ENCODE data around the gene ARHGEF4.

The ARHGEF4 gene

DNA sequence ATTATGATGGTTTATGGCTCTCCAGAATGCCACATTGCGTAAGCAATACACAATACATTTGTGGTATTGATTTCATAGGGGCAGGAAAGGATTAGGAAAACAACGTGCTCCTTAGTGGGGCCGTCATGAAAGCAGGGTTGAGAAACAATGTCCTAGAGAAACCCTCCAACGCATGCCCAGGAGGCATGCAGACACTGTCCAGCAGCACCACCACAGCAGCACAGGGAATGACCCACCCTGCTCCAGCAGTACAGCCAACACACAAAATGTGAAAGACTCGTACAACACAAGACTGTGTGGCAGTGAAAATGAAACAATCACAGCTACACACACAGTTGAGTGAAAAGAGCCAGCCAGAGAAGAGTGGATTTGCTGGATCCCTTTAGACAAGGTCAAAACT is 190.2 kb downstream of the ARHGEF4 start:
- in situ Hi-C loops (cut with MboI; ENCODE audit: low pct_unique_long_range_greater_than_20kb, low sequenced_read_pairs, unreplicated experiment) = no loop called here
- no peak for DNase-seq (ENCODE audit: low spot score)
- TF ChIP-seq, protein P1, sequence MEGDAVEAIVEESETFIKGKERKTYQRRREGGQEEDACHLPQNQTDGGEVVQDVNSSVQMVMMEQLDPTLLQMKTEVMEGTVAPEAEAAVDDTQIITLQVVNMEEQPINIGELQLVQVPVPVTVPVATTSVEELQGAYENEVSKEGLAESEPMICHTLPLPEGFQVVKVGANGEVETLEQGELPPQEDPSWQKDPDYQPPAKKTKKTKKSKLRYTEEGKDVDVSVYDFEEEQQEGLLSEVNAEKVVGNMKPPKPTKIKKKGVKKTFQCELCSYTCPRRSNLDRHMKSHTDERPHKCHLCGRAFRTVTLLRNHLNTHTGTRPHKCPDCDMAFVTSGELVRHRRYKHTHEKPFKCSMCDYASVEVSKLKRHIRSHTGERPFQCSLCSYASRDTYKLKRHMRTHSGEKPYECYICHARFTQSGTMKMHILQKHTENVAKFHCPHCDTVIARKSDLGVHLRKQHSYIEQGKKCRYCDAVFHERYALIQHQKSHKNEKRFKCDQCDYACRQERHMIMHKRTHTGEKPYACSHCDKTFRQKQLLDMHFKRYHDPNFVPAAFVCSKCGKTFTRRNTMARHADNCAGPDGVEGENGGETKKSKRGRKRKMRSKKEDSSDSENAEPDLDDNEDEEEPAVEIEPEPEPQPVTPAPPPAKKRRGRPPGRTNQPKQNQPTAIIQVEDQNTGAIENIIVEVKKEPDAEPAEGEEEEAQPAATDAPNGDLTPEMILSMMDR (IDR thresholded peaks at IDR 0.05; ENCODE audit: extremely low read depth, insufficient read depth, missing control alignments) = no peak

DNA sequence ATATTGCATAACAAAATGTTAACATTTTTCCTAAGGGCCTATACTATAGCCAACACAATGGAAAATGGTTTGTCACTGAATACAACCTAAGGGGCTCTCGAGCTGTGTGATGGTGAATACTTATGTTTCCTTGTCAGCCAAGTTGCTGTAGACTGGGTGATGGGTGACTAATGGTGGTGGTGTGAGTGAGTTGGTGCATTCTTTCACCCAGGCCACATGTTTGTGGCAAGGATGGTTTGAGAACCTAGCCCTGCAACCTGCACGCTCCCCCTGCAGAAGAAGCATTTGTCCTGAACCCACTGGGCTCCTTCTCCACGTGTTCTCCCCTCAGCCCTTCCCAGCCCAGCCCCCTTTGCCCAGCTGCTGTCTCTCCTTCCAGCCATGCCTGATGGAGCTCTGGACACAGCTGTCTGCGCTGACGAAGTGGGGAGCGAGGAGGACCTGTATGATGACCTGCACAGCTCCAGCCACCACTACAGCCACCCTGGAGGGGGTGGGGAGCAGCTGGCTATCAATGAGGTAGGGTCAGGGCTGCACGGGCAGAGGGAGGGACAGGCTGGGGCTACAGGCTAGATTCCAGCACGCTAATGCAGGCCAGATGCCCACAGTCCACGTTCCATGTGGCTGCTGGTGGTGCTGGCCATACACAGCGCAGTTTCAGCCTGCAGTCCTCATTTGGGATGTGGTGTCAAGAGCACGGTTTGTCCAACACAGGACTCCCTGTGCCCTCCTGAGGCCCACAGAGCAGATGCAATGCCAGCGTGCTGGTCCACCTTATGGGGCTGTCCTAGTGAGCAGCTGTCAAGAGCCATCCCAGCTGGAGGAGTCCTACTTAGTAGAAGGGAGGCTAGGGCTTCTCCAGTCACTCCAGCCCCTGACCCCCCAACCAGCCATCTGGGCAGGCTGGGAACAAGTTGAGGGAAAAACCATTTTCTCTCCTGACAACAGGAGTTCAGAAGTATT is 191.1 kb downstream of the ARHGEF4 start:
- in situ Hi-C loops (cut with MboI; ENCODE audit: low pct_unique_long_range_greater_than_20kb, low sequenced_read_pairs, unreplicated experiment) = no loop called here
- TF ChIP-seq, protein P1 (IDR thresholded peaks at IDR 0.05; ENCODE audit: extremely low read depth, insufficient read depth, missing control alignments) = no peak
- no peak for DNase-seq (ENCODE audit: low spot score)

DNA sequence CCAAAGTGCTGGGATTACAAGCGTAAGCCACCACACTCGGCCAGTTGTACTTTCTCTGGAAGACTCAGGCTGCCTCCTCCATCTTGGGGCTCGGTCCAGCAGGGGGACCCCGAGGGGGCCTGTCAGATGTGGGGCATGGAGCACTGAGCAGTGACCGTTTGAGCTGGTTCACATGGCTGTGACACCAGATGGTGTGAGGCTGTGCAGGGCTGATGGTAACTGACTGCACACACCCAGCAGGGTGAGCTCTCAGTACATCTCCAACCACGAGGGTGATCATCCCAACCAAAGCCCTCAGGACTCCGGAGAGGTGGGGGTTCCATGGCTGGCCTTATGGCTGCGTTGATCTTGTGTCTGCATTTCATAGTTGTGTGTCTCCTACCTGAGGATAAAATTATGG is 193.1 kb downstream of the ARHGEF4 start:
- DNase-seq (ENCODE audit: low spot score) = no peak
- in situ Hi-C loops (cut with MboI; ENCODE audit: low pct_unique_long_range_greater_than_20kb, low sequenced_read_pairs, unreplicated experiment) = no loop called here
- TF ChIP-seq, protein P1 (IDR thresholded peaks at IDR 0.05; ENCODE audit: extremely low read depth, insufficient read depth, missing control alignments) = no peak

DNA sequence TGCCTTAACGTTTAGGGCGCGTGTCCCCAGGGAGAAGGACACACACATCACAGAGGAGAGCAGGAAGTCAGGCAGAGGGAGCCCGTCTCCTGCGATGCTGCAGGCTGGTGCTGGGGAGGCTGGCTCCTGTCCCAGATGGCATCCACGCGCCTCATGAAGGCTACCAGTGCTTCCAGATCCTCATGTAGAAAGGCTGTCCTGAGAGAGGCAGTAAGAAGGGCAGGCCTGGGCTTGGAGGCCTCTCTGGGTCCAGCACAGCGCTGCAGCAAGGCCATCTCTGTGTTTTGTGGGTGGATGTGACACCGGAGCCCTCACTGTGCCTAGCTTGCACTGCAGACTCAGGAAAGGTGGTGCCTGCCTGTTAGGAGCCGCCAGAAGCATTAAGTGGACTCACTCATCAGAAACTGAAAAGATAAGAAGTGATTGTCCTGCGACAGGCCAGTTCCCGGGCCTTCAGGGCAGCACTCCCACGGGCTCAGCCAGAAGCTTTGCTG is 193.8 kb downstream of the ARHGEF4 start:
- in situ Hi-C loops (cut with MboI; ENCODE audit: low pct_unique_long_range_greater_than_20kb, low sequenced_read_pairs, unreplicated experiment) = no loop called here
- DNase-seq (ENCODE audit: low spot score) = no peak
- TF ChIP-seq, protein P1 (IDR thresholded peaks at IDR 0.05; ENCODE audit: extremely low read depth, insufficient read depth, missing control alignments) = no peak

DNA sequence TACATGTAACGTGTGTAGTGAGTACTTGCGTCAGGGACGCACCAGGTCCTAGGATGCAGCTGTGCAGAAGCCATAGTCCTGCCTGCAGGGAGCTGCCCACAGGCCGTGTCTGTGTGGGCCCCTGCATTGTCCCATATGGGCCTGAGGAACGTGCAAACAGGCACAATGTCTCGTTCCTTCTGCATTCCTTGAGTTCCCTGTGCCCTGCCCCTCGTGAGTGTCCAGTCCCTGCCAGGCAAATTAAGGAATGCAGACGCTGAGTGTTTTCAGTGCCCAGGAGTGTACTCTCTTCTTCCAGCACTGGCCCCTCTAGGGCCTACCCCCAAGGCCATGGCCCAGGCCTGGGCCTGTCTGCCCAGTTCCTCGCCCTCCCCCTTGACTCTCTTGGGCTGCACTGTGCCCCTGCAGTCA is 194.7 kb downstream of the ARHGEF4 start:
- no peak for DNase-seq (ENCODE audit: low spot score)
- TF ChIP-seq, protein P1 (IDR thresholded peaks at IDR 0.05; ENCODE audit: extremely low read depth, insufficient read depth, missing control alignments) = no peak
- in situ Hi-C loops (cut with MboI; ENCODE audit: low pct_unique_long_range_greater_than_20kb, low sequenced_read_pairs, unreplicated experiment) = no loop called here

DNA sequence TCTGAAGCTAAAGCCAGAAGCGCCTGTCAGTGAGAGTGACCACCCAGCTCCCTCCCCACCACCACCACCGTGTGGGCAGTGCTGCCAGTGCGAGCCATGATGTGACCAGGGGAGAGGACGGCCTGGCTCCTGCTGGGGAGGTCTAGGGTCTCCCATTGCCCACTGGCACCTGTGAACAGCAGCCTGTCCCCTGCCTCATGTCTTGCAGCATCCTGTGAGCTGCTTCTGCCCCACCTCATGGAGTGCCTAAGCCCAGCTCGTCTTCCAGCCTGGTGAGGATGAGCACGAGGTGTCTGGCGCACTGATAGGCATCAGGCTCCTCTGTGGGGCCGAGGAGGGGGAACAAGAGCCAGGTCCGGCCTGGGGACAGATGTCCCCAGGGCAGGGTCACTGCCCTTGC is 195.2 kb downstream of the ARHGEF4 start:
- TF ChIP-seq, protein P1 (IDR thresholded peaks at IDR 0.05; ENCODE audit: extremely low read depth, insufficient read depth, missing control alignments) = no peak
- in situ Hi-C loops (cut with MboI; ENCODE audit: low pct_unique_long_range_greater_than_20kb, low sequenced_read_pairs, unreplicated experiment) = no loop called here
- DNase-seq (ENCODE audit: low spot score) = no peak
